Renal cortex interstitium (tissue), 15 donors: ENCODE results near the gene ZNF717. TPM values are rescaled to one million over a fixed set of nuclear protein-coding genes. Genes with fewer than 3 reads are reported as not detected.
"Not testable (repeated sequence)": the region's sequence is repeated elsewhere in the genome, so short reads cannot be mapped to it uniquely, and the experiment has no call there.

Source experiments
- DNase-seq, 11 donors: peaks; one replicate each; pipeline ENCODE4 v3.0.0-alpha.2; 2013; ENCODE audit warnings: low read depth in 9 of 11, low spot score in 4 of 11; ENCODE audit errors: extremely low read depth in 1 of 11
- long read RNA-seq, 16 experiments: transcript quantifications; one replicate each; lab custom pipeline, GENCODE V29; 2026
- polyA plus RNA-seq, 3 donors: library from polyadenylated mRNA; unstranded; fragments of 120-200 nt; gene quantifications; one replicate each; pipeline ENCODE4 v1.2.1, GENCODE V29; 2013; ENCODE audit not compliant: insufficient read length in 3 of 3

ZNF717 gene
- polyA plus RNA-seq, result 10 to 100 TPM; 17.1 to 23.6 (median 19.8) TPM
- long read RNA-seq, donor 1, partial matches to known transcripts, result 9 of 11 reads
- long read RNA-seq, donor 1, other reads (novel, unspliced or antisense), result 0 of 11 reads
- long read RNA-seq, donor 2, partial matches to known transcripts, result 5 of 5 reads
- long read RNA-seq, donor 2, other reads (novel, unspliced or antisense), result 0 of 5 reads
- long read RNA-seq, donor 3, partial matches to known transcripts, result 6 of 9 reads
- long read RNA-seq, donor 3, other reads (novel, unspliced or antisense), result 0 of 9 reads
- long read RNA-seq, donor 4, result 0 reads
- long read RNA-seq, donor 5, result 0 reads
- long read RNA-seq, donor 6, partial matches to known transcripts, result 0 of 3 reads
- long read RNA-seq, donor 6, other reads (novel, unspliced or antisense), result 0 of 3 reads
- long read RNA-seq, donor 7, partial matches to known transcripts, result 6 of 8 reads
- long read RNA-seq, donor 7, other reads (novel, unspliced or antisense), result 0 of 8 reads
- long read RNA-seq, donor 8, partial matches to known transcripts, result 15 of 19 reads
- long read RNA-seq, donor 8, other reads (novel, unspliced or antisense), result 0 of 19 reads
- long read RNA-seq, donor 9, partial matches to known transcripts, result 0 of 4 reads
- long read RNA-seq, donor 9, other reads (novel, unspliced or antisense), result 0 of 4 reads
- long read RNA-seq, donor 10, partial matches to known transcripts, result 11 of 12 reads
- long read RNA-seq, donor 10, other reads (novel, unspliced or antisense), result 0 of 12 reads
- long read RNA-seq, donor 11, transcript ZNF717-203 (6 exons, 1,169 nt), result major isoform, 6 of 6 reads
- long read RNA-seq, donor 11, partial matches to known transcripts, result 0 of 6 reads
- long read RNA-seq, donor 11, other reads (novel, unspliced or antisense), result 0 of 6 reads
- long read RNA-seq, donor 12, result 0 reads
- long read RNA-seq, donor 13, partial matches to known transcripts, result 14 of 17 reads
- long read RNA-seq, donor 13, other reads (novel, unspliced or antisense), result 0 of 17 reads
- long read RNA-seq, donor 14, partial matches to known transcripts, result 5 of 5 reads
- long read RNA-seq, donor 14, other reads (novel, unspliced or antisense), result 0 of 5 reads
- long read RNA-seq, donor 15, partial matches to known transcripts, result 0 of 1 reads
- long read RNA-seq, donor 15, other reads (novel, unspliced or antisense), result 0 of 1 reads
- long read RNA-seq, donor 16, partial matches to known transcripts, result 0 of 3 reads
- long read RNA-seq, donor 16, other reads (novel, unspliced or antisense), result 0 of 3 reads

DNA sequence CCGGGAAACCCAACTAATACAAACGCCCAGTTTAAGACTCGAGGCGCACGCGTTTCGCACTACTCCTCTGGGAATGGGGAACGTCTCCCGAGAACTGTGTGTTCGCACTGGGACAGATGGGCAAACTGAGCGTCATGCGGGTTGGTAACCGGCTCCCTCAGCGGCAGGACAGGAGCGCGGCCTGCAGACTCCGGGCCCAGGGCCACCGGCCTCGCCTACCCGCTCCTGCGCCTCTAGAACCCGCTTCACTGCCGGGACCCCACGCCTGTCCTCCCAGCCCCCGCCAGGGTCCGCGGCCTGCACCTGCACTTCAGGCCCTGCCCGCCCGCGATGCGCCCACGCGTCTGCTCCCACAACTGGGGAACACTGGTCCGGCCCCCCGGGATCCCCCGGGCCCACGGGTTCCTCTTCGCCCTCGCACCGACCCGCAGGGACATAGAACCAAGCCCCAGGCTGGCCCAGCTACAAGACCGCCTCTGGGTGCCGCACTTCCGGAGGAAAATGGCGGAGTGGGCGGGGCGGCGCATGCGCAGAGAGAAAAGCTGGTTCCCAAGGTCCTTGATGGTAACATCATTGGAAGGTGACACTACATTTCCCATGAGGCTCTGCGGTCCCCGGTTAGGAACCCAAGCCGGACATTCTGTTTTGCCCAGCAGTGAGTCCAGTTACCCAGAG lies at the start of gene ZNF717:
ZNF717 (minus strand) TSS at position 469 of the 675 bp plus-strand sequence. CDS start 2,187 bp downstream, outside the sequence.
- DNase-seq, result peak; percentile 72 to 94 (median 84)

DNA sequence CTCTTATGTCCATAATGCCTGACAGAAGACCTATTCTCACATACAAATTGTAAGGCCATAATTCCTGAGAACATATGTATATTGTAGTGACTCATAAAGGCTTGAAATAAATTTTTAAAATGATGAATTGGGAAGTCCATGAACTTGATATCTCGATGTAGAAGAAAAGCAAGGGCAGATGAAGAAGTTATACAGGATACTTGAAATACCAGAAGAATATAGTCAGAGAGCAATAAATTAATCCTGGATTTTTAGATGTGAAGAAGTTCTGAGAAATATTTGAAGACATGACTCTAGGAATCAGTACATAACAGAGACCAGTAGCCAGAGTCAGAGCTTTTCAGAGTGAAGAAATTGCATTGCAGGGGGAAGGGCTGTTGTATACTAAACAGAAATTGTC lies 45.7 kb upstream of the ZNF717 start:
- not testable (repeated sequence) for DNase-seq

DNA sequence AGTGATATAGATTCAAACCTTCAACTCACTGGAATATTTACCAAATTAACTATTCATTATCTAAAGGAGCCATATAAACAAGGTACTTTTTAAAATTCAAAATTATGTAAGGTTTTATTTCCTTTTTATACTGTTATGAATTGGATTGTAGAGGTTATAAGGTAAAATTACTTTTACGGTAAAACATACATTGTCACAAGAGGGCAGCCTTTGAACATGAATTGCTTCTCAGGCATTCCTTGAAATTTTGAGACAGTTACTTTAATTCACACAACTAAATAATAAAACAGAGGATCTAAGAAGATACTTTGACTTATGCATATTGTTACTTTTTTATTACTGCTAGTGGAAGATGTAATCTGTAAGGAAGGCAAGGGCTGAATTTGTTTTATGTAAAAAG lies 32.7 kb upstream of the ZNF717 start:
- DNase-seq, result not testable (repeated sequence)

DNA sequence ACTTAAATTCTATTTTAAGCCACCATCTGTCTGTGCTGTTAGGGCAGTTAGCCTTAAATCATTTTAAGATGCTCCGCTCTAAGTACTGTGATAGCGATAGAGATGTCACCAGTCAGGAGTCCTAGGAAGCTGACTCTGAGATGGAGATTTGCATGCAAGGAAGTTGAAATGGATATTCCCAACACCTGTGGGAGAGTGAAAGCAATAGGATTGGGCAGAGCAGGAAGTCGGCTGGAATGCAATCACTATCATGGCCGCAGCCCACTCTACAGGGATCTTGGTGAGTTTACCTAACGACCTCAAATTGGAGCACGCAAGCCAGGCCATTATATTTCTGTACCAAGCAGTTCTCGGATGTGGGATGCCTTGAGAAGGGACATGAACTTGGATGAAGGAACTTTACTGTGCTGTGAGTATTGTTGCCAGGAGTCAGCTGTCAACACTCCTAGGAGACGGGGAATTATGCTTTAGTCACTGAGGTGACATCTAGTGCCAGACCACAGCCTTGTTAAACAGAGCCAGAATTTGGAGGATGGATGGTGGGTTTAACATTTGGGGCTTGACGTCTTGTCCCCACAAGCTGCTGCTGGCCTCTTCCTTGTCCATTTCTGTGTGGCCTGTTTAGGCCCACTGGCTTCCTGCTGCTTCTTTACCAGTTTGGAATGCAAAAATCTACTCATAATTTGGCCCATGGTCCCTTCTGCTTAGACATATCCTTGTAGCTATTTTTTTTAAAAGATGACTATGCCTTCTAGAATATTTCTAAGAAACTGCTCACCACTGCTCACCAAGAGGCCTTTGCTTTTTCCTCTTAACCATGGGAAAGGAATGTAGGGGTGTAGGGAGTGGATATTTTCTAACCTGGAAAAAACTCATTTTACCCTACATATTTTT lies 31.2 kb upstream of the ZNF717 start:
- peak in 1 of 11 donors; percentile 3 for DNase-seq

DNA sequence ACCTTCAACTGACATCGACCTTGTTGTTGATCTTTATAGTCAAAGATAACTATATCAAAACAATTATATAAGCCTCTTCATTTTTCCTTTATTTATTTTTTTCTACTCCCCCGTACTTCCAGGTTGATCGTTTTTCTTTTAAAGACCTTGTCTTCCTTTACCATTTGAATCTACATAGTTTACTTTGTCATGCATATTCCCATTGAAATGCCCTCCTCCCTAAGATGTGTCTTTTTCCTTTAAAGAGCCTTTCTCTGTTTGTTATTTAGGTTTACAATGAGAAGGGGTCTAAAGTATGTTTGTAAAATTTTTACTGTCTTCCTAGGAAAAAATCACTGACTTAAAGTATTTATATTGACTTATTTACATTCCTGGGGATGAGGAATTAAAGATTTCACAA lies 29.4 kb upstream of the ZNF717 start:
- no peak for DNase-seq

DNA sequence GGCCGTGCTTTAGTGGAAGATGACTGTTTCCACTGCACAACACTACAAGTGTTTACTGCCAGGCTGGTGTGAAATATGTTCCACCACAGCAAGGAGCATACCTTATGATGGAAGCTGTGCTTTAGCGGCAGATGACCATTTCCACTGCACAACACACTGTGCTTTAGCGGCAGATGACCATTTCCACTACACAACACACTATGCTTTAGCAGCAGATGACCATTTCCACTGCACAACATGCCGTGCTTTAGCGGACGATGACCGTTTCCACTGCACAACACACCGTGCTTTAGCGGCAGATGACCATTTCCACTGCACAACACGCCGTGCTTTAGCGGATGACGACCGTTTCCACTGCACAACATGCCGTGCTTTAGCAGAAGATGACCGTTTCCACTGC lies 2.8 kb downstream of the ZNF717 start:
- DNase-seq, result no peak

DNA sequence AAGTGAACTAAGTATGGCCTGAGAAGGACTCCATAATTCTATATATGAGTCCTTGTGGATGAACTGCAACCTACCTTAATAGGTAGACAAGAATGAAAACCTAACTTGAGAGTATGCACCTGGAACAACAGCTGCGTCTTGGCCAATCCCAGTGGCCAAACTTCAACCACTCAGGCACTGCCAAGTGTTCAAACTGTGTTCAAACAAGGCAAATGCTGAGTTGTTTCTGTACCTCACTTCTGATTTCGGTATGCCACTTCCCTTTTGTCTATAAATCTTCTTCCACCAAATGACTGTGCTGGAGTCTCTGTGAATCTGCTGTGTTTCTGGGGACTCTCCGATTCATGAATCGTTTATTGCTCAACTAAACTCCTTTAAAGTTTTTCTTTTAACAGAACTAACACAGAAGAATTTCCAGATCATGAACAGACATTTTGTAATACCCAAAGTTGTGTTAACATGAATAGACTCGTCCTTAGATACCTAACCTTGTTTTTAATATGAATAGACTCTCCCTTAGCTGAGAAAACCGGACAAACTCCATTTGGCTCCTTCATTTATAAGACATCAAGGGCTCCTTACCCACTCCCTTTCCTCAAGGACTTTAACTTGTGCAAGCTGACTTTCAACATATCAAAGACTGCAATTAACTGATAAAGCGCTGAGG lies 4.1 kb downstream of the ZNF717 start:
- DNase-seq, result no peak

DNA sequence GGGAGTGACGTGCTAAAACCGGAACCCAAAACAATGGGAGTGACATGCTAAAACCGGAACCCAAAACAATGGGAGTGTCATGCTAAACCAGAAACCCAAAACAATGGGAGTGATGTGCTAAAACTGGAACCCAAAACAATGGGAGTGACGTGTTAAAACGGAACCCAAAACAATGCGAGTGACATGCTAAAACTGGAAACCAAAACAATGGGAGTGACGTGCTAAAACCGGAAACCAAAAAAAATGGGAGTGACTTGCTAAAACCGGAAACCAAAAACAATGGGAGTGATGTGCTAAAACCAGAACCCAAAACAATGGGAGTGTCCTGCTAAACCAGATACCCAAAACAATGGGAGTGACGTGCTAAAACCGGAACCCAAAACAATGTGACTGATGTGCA lies 7.6 kb downstream of the ZNF717 start:
- DNase-seq, result not testable (repeated sequence)

DNA sequence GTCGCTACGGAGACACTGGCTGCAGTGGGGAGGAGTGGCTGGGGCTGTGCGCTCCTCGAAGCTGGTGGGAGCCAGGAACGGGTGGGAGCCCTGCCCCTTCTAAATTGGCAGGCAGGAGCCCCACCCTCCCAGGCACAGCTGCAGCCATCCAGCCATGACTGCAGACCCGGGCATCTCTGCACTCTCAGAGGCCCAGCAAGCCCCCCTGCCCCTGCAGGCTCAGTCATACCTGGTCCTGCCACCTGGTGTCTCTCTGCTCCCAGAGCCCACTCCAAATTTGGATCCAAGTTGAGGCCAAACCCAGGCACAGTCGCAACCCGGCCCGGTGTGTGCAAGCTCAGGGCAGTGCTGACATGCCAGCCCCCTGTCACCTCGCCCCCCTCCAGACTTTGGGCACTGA lies 13.7 kb downstream of the ZNF717 start:
- DNase-seq, result not testable (repeated sequence)

DNA sequence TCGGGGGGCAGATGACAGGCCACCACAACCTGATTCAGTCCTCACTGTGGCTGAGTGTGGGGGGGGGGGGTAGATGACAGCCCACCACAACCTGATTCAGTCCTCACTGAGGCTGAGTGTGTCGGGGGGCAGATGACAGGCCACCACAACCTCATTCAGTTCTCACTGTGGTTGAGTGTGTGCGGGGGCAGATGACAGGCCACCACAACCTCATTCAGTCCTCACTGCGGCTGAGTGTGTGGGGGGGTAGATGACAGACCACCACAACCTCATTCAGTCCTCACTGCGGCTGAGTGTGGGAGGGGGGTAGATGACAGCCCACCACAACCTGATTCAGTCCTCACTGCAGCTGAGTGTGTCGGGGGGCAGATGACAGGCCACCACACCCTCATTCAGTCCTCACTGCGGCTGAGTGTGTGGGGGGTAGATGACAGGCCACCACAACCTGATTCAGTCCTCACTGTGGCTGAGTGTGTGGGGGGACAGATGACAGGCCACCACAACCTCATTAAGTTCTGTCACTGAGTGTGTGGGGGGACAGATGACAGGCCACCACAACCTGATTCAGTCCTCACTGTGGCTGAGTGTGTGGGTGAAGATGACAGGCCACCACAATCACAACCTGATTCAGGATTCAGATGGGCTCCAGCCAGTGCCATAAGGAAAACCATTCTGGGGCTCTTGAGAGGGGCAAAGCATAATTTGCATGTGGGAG lies 16.9 kb downstream of the ZNF717 start:
- DNase-seq, result no peak

DNA sequence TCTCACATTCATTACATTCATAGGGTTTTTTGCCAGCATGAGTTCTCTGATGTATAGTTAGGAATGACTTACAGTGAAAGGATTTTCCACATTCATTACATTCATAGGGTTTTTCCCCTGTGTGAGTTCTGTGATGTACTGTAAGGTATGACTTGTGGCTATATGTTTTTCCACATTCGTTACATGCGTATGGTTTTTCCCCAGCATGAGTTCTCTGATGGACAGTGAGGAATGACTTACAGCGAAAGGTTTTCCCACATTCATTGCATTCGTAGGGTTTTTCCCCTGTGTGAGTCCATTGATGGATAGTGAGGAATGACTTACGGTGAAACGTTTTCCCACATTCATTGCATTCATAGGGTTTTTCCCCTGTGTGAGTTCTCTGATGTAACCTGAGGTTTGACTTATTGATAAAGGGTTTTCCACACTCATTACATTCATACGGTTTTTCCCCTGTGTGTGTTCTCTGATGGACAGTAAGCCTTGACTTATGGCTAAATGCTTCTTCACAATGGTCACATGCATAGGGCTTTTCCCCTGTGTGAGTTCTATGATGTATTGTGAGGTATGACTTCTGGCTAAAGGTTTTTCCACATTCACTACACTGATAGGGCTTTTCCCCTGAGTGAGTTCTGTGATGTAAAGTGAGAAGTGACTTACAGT lies 47.4 kb downstream of the ZNF717 start:
- no peak for DNase-seq

DNA sequence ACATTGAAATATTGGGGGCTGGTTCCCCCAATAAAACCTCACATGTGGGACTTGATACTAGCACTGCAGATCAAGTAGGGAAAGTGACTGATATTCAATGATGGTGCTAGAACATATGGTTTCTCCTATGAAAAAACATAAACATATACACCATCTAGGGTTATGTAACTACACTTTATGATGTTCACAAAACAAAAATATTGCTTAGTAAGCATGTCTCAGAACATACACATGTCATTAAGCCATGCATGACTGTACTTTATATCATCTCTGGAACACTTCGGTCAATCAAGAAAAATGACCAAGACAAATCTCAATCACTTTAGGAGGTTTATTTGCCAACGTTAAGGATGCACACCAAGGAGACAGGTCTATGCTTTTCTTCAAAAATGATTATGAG lies 57.4 kb downstream of the ZNF717 start:
- DNase-seq, result no peak

DNA sequence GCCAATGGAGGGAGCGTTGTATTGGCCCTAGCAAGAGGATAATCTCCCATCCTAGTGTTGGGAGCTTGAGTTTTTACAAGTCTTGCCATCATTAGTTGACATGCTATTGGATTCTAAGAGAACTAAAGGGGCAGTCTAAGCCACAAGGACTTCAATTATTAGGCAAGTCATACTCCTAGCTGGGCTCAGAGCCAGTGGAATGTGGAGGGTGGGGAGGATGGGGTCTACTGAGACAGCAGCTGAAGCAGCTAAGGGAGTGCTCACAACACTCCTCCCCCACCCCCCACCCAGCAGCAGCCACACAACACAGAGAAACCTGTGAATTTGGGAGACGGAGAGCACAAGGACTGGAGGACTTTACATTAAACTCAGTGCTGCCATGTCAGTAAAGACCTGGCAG lies 93.3 kb downstream of the ZNF717 start:
- DNase-seq, result no peak

DNA sequence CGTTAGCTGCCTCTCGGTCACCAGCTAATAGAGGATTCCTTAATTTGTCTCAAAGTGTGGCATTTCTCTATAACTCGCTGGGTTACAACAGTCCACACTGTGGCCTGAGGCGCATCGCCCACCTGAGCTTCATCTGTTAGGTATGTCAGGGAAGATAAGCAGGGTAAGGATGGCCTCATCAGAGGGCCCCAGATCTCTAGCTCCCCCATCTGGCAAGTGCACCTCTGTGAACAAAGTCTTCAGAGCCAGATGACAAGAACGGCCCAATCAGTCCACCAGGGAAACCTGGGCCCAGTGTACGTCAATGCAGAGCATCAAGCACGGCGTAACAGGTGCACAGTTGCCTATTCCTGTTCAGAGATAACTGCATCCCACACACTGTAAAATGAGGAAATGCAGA lies 98.0 kb downstream of the ZNF717 start:
- no peak for DNase-seq
